Large intestine (tissue), 3 donors: ENCODE measurements around the gene NKD2. TPM values are rescaled to one million over a fixed set of nuclear protein-coding genes. Genes with fewer than 3 reads are reported as not detected.

Experiments used
- DNase-seq, 2 donors: peaks; one replicate each; pipeline versions ENCODE4 v3.0.0 to v3.0.0-alpha.2; 2013
- H3K27ac ChIP-seq: one replicate; pipeline ENCODE4 v1.5.1; 2013; ENCODE audit warnings: low read length
- H3K27me3 ChIP-seq: 2 replicates; pipeline ENCODE4 v1.6.1; 2013; ENCODE audit warnings: low read length; ENCODE audit not compliant: control insufficient read depth, insufficient read depth
- H3K36me3 ChIP-seq: 2 replicates; pipeline ENCODE4 v1.6.1; 2013; ENCODE audit warnings: low read length; ENCODE audit not compliant: control insufficient read depth, insufficient read depth
- H3K4me1 ChIP-seq: one replicate; pipeline ENCODE4 v1.6.1; 2013; ENCODE audit warnings: low read length; ENCODE audit not compliant: control insufficient read depth, insufficient read depth
- H3K4me3 ChIP-seq: one replicate; pipeline ENCODE4 v1.5.1; 2013; ENCODE audit warnings: low read length
- H3K9me3 ChIP-seq: one replicate; pipeline ENCODE4 v1.6.1; 2013; ENCODE audit warnings: mild to moderate bottlenecking, low read depth, low read length, moderate library complexity; ENCODE audit not compliant: control insufficient read depth
- WGBS: methylation state at CpG from one replicate; pipeline ENCODE4 v1.1.5; 2013; ENCODE audit warnings: low lambda C conversion rate; ENCODE audit not compliant: insufficient coverage; 5-methylcytosine and 5-hydroxymethylcytosine counted together
- polyA plus RNA-seq: library from polyadenylated mRNA; unstranded; fragments of 120-200 nt; gene quantifications from one replicate; pipeline ENCODE4 v1.2.1, GENCODE V29; 2013

The NKD2 gene
- polyA plus RNA-seq, 1 donor, result 15.2 TPM

DNA sequence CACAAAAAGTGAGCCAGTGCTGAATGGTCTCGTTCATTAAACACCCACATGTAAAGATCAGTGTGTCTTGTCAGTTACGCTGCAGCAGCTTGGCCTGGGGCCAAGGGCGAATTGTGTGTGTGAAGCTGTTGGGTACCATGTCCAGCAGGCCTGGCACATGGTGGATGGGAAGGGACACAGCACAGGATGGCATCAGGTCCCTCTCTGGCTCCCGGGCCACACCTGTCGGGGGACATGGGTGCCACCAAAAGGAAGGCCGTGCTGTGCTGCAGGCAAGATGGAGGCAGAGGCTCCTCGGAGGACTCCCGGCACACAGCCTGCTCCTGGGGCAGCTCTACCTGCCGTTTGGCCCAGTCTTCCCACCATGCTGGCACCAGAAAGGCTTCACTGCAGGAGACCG is 32.0 kb downstream of the NKD2 start:
- DNase-seq, result no peak
- Histone ChIP-seq H3K9me3 (peaks cover 19% of the 10 kb centered on the region), H3K27me3 (no peaks in the 10 kb centered on the region), H3K4me3 (no peak overlapping the region), H3K36me3 (peaks cover 6% of the 10 kb centered on the region), H3K27ac (no peak overlapping the region), H3K4me1 (no peaks in the 10 kb centered on the region)
- WGBS, result no CpG with 5 or more reads among the region's 10 CpGs

DNA sequence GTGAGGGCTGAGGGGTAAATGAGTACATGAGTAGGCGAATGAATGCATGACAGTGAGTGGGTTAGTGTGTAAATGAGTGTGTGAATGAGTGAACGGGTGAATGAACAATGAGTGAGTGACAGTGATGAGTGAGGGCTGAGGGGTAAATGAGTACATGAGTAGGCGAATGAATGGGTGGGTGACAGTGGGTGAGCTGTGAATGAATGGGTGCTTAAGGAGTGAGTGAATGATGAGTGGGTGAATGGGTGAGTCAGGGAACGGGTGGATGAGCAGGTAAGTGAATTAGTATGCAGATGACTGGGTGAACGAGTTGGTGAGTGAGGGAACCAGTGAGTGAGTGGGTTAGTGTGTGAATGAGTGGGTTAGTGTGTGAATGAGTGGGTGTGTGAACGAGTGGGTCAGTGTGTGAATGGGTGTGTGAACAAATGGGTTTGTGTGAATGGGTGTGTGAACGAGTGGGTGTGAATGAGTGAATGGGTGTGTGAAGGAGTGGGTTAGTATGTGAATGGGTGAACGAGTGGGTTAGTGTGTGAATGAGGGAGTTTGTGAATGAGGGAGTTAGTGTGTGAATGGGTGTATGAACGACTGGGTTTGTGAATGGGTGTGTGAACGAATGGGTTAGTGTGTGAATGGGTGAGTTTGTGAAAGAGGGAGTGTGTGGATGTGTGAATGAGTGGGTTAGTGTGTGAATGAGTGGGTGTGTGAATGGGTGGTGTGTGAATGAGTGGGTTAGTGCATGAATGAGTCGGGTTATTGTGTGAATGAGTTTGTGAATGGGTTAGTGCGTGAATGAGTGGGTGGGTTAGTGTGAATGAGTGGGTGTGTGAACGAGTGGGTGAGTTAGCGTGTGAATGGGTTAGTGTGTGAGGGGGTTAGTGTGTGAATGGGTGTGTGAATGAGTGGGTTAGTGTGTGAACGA is 32.9 kb downstream of the NKD2 start:
- 83% methylated on average over 11 of the region's 15 CpGs for WGBS
- no peak for DNase-seq

DNA sequence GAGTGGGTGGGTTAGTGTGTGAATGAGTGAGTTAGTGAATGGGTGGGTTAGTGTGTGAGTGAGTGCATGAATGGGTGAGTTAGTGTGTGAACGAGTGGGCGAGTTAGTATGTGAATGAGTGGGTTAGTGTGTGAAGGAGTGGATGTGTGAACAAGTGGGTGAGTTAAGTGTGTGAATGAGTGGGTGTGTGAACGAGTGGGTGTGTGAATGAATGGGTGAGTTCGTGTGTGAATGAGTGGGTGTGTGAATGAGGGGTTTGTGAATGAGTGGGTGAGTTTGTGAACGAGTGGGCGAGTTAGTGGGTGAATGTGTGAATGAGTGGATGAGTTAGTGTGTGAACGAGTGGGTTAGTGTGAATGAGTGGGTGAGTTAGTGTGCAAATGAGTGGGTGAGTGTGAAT is 34.0 kb downstream of the NKD2 start:
- peaks cover 2% of the 10 kb centered on the region for H3K36me3 ChIP-seq
- no peak for DNase-seq
- 100% methylated on average over 3 of the region's 7 CpGs for WGBS
- peaks cover 22% of the 10 kb centered on the region for H3K9me3 ChIP-seq
- H3K27me3 ChIP-seq, result no peaks in the 10 kb centered on the region
- H3K4me1 ChIP-seq, result no peaks in the 10 kb centered on the region
- no peak overlapping the region for H3K27ac ChIP-seq
- H3K4me3 ChIP-seq, result no peak overlapping the region

More for the DNA sequence above, 32.9 kb downstream of the NKD2 start:
- Histone ChIP-seq H3K27ac (no peak overlapping the region), H3K4me3 (no peak overlapping the region), H3K36me3 (peaks cover 6% of the 10 kb centered on the region), H3K9me3 (peaks cover 19% of the 10 kb centered on the region), H3K27me3 (no peaks in the 10 kb centered on the region), H3K4me1 (no peaks in the 10 kb centered on the region)

DNA sequence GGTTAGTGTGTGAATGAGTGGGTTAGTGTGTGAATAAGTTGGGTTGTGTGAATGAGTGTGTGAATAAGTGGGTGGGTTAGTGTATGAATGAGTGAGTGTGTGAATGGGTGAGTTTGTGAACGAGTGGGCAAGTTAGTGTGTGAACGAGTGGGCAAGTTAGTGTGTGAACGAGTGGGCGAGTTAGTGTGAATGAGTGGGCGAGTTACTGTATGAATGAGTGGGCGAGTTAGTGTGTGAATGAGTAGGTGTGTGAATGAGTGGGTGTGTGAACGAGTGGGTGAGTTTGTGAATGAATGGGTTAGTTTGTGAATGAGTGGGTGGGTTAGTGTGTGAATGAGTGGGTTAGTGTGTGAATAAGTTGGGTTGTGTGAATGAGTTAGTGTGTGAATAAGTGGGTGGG is 34.7 kb downstream of the NKD2 start:
- WGBS, result 95% methylated on average over 5 of the region's 7 CpGs
- no peak overlapping the region for H3K27ac ChIP-seq
- peaks cover 2% of the 10 kb centered on the region for H3K36me3 ChIP-seq
- no peak for DNase-seq
- no peaks in the 10 kb centered on the region for H3K27me3 ChIP-seq
- H3K9me3 ChIP-seq, result peaks cover 24% of the 10 kb centered on the region
- no peaks in the 10 kb centered on the region for H3K4me1 ChIP-seq
- H3K4me3 ChIP-seq, result no peak overlapping the region

DNA sequence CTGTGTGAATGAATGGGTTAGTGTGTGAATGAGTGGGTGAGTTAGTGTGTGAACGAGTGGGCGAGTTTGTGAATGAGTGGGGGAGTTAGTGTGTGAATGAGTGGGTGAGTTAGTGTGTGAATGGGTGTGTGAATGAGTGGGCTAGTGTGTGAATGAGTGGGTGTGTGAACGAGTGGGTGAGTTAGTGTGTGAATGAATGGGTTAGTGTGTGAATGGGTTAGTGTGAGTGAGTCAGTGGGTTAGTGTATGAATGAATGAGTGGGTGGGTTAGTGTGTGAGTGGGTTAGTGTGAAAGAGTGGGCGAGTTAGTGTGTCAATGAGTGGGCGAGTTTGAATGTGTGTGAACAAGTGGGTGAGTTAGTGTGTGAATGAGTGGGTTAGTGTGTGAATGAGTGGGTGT is 35.5 kb downstream of the NKD2 start:
- H3K27me3 ChIP-seq, result no peaks in the 10 kb centered on the region
- no peak overlapping the region for H3K4me3 ChIP-seq
- no peak for DNase-seq
- H3K9me3 ChIP-seq, result peaks cover 24% of the 10 kb centered on the region
- 100% methylated on average over 5 of the region's 5 CpGs for WGBS
- no peaks in the 10 kb centered on the region for H3K4me1 ChIP-seq
- H3K36me3 ChIP-seq, result no peaks in the 10 kb centered on the region
- no peak overlapping the region for H3K27ac ChIP-seq

DNA sequence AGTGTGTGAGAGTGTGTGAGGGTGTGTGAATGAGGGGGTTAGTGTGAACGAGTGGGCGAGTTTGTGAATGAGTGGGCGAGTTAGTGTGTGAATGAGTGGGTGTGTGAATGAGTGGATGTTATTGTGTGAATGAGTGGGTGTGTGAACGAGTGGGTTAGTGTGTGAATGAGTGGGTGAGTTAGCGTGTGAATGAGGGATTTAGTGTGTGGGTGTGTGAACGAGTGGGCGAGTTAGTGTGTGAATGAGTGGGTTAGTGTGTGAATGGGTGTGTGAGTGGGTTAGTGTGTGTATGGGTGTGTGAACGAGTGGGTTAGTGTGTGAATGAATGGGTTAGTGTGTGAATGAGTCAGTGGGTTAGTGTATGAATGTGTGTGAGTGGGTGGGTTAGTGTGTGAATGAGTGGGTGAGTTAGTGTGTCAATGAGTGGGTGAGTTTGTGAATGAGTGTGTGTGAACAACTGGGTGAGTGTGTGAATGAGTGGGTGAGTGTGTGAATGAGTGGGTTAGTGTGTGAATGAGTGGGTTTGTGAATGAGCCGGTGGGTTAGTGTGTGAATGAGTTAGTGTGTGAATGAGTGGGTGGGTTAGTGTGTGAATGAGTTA is 37.5 kb downstream of the NKD2 start:
- Histone ChIP-seq H3K4me1 (no peaks in the 10 kb centered on the region), H3K27ac (no peak overlapping the region), H3K27me3 (no peaks in the 10 kb centered on the region), H3K4me3 (no peak overlapping the region), H3K9me3 (peaks cover 21% of the 10 kb centered on the region), H3K36me3 (peaks cover 6% of the 10 kb centered on the region)
- DNase-seq, result no peak
- 100% methylated on average over 6 of the region's 9 CpGs for WGBS

DNA sequence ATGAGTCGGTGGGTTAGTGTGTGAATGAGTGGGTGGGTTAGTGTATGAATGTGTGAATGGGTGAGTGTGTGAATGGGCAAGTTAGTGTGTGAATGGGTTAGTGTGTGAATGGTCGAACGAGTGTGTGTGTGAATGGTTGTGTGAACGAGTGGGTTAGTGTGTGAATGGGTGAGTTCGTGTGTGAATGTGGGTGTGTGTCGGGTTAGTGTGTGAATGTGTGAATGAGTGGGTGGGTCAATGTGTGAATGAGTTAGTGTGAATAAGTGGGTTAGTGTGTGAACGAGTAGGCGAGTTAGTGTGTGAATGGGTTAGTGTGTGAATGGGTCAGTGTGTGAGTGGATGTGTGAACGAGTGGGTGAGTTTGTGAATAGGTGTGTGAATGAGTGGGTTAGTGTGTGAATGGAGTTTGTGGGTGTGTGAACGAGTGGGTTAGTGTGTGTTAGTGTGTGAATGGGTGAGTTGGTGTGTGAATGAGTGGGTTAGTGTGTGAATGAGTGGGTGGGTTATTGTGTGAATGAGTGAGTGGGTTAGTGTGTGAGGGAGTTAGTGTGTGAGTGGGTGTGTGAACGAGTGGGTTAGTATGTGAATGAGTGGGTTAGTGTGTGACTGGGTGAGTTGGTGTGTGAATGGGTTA is 38.8 kb downstream of the NKD2 start:
- peaks cover 20% of the 10 kb centered on the region for H3K9me3 ChIP-seq
- 94% methylated on average over 7 of the region's 11 CpGs for WGBS
- no peak for DNase-seq

DNA sequence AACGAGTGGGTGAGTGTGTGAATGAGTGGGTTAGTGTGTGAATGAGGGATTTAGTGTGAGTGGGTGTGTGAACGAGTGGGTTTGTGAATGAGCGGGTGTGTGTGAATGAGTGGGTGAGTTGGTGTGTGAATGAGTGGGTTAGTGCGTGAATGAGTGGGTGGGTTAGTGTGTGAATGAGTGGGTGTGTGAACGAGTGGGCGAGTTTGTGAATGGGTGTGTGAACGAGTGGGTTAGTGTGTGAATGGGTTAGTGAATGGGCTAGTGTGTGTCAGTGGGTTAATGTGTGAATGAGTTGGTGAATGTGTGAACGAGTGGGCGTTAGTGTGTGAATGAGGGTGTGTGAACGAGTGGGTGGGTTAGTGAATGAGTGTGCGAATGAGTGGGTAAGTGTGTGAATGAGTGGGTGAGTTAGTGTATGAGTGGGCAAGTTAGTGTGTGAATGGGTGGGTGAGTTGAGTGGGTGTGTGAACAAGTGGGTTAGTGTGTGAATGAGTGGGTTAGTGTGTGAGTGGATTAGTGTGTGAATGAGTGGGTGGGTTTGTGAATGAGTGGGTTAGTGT is 39.6 kb downstream of the NKD2 start:
- H3K36me3 ChIP-seq, result peaks cover 27% of the 10 kb centered on the region
- no peak overlapping the region for H3K4me3 ChIP-seq
- H3K27ac ChIP-seq, result no peak overlapping the region
- no peaks in the 10 kb centered on the region for H3K27me3 ChIP-seq
- peaks cover 17% of the 10 kb centered on the region for H3K9me3 ChIP-seq
- no peak for DNase-seq
- no peaks in the 10 kb centered on the region for H3K4me1 ChIP-seq
- no CpG with 5 or more reads among the region's 11 CpGs for WGBS

More for the DNA sequence above, 38.8 kb downstream of the NKD2 start:
- Histone ChIP-seq H3K27ac (no peak overlapping the region), H3K27me3 (no peaks in the 10 kb centered on the region), H3K4me1 (no peaks in the 10 kb centered on the region), H3K36me3 (peaks cover 19% of the 10 kb centered on the region), H3K4me3 (no peak overlapping the region)

DNA sequence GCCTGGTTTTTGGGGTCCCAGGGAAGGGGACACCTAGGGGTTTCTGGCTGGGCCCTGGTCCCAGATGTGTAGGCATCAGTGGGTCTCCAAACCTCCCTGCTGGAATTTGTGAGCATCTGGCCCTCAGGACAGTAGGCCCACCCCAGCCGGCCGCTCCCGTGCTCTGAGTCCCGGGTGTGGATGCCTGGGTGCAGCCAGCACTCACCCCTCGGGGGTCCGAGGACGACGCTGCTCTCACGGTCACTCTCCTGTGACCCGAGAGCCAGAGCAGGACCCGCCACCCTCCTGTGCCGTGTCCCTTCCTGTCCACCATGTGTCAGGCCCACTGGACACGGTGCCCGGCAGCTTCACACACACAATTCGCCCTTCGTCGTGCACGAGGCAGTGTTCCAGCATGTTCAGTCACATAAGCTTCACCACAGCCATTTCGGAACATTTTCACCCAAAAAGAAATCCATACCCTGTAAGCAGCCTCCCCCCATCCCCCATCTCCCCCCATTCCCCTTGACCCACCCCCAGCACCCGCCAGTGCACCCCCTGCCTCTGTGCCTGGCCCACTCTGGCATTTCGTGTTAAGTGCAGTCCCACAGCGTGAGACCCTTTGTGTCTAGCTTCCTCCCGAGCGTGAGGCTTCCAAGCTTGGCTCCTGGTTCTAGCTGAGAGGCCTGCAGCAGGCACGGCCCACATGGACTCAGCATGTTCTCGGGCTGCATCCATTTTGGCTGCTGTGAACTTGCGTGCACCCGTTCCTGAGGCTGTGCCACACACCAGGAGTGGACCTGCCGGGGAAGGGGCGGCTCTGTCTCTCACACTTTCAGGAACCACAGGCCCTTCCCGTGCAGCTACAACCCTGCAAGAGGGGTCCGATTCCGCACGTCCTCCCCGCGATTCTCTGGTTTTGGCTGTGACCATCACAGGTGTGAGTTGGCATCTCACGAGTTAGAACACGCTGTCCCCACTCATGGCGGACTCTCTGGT is 40.5 kb downstream of the NKD2 start:
- DNase-seq, result no peak
- Histone ChIP-seq H3K4me1 (no peaks in the 10 kb centered on the region), H3K27me3 (no peaks in the 10 kb centered on the region), H3K36me3 (peaks cover 35% of the 10 kb centered on the region), H3K9me3 (peaks cover 13% of the 10 kb centered on the region), H3K4me3 (no peak overlapping the region), H3K27ac (no peak overlapping the region)
- no CpG with 5 or more reads among the region's 39 CpGs for WGBS
